ENCODE data around the gene HMG20B. TPM values are rescaled to one million over a fixed set of nuclear protein-coding genes. Genes with fewer than 3 reads are reported as not detected.
A peak's percentile ranks its signal among the peaks of the same experiment; 100 is the strongest.

HMG20B gene
- total RNA-seq, 6 experiments from 2014 or later = 73.5 to 90.1 (median 78.3) TPM

- Mint-ChIP-seq H3K4me1 (ENCODE audit: low read depth) (peaks cover 25% of the 10 kb centered on the region), H3K4me3 (peak overlapping the region; percentile 98), H3K9me3 (no peaks in the 10 kb centered on the region), H3K27me3 (ENCODE audit: insufficient read depth) (peaks cover 5% of the 10 kb centered on the region), H3K36me3 (ENCODE audit: low read depth) (peaks cover 3% of the 10 kb centered on the region; the same call in 1 of the 2 replicates), H3K27ac (peak overlapping the region; percentile 77)
- DNase-seq = no peak
- TF ChIP-seq, protein P1, sequence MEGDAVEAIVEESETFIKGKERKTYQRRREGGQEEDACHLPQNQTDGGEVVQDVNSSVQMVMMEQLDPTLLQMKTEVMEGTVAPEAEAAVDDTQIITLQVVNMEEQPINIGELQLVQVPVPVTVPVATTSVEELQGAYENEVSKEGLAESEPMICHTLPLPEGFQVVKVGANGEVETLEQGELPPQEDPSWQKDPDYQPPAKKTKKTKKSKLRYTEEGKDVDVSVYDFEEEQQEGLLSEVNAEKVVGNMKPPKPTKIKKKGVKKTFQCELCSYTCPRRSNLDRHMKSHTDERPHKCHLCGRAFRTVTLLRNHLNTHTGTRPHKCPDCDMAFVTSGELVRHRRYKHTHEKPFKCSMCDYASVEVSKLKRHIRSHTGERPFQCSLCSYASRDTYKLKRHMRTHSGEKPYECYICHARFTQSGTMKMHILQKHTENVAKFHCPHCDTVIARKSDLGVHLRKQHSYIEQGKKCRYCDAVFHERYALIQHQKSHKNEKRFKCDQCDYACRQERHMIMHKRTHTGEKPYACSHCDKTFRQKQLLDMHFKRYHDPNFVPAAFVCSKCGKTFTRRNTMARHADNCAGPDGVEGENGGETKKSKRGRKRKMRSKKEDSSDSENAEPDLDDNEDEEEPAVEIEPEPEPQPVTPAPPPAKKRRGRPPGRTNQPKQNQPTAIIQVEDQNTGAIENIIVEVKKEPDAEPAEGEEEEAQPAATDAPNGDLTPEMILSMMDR (IDR thresholded peaks at IDR 0.05) = no peak
These were observed 16.9 kb upstream of the HMG20B start for GRCh38 chr19:3555653-3556422.

DNA sequence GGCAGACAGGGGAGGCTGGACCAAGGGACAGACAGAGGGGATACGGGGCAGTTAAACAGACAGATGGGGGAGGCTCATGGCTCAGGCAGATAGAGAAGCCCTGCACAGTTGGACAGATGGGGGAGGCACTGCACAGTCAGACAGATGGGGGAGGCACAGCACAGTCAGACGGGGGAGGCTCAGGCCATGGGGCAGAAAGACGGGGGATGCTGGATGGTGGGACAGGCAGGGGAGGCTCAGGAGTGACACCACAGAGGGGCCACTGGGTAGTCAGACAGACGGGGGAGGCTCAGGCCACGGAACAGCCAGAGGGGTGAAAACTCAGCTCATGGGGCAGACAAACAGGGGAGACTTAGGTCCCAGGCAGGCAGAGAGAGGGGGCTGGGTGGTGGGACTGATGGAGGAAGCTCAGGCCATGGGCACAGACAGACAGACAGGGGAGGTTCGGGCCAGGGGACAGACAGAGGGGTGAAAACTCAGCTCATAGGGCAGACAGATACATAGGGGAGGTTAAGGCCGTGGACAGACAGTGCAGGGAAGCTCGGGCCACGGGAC, 16.2 kb upstream of the HMG20B start:
- H3K9me3 Mint-ChIP-seq = no peaks in the 10 kb centered on the region
- peak overlapping the region; percentile 77 for H3K27ac Mint-ChIP-seq
- peak overlapping the region; percentile 98 for H3K4me3 Mint-ChIP-seq
- TF ChIP-seq, protein P1 (IDR thresholded peaks at IDR 0.05) = no peak
- H3K36me3 Mint-ChIP-seq (ENCODE audit: low read depth) = peaks cover 3% of the 10 kb centered on the region; the same call in 1 of the 2 replicates
- no peak for DNase-seq
- peaks cover 1% of the 10 kb centered on the region for H3K27me3 Mint-ChIP-seq (ENCODE audit: insufficient read depth)
- H3K4me1 Mint-ChIP-seq (ENCODE audit: low read depth) = peaks cover 25% of the 10 kb centered on the region

GRCh38 chr19:3556978-3557460, 15.7 kb upstream of the HMG20B start:
- Mint-ChIP-seq H3K4me3 (peak overlapping the region; percentile 98), H3K27ac (peak overlapping the region; percentile 77), H3K36me3 (ENCODE audit: low read depth) (peaks cover 3% of the 10 kb centered on the region; the same call in 1 of the 2 replicates), H3K4me1 (ENCODE audit: low read depth) (peaks cover 25% of the 10 kb centered on the region), H3K27me3 (ENCODE audit: insufficient read depth) (peaks cover 1% of the 10 kb centered on the region; the same call in 1 of the 2 replicates), H3K9me3 (no peaks in the 10 kb centered on the region)
- TF ChIP-seq, protein P1 (IDR thresholded peaks at IDR 0.05) = peak; percentile 35; the same call in 1 of the 2 replicates
- DNase-seq = peak; percentile 29

DNA sequence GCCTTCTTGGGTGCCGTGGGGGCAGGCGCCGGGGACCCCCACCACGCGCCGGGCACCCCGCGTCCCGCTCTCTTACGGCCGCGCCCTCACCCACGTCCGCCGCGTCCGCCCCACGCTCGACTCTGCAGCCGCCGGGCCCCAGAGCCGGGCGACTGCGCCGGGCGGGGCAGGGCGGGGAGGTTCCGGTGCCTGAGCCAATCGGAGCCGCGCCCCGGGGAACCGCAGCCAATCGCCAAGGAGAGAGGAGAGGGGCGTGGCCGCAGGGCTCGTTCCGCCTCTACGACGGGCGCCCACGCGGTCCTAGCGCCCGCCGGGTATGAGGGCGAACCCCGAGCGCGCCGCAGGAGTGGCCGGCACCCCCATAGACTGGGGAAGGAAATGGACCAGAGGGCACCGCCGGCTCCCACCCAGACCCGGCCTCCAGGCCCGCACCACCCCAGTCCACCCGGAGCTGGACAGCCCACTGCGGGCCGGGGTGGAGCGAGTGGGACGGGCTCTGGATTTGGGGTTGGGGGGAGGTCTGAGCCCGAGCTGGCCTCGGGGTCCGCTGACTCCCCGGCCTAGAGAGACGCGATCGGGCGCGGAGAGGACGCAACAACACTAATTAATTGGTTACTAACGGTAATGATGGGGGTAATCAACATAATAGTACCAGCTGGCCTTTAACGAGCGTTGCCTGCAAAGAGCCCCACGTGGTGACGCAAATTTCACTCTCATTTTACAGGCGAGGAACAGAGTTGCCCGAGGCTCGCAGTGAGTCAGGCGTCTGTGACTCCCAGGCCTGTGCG, 15.1 kb upstream of the HMG20B start, which contains the start of gene MFSD12:
MFSD12 (minus strand) TSS at position 126 of the 788 bp plus-strand sequence. CDS start 183 bp downstream, outside the sequence.
- H3K9me3 Mint-ChIP-seq = no peaks in the 10 kb centered on the region
- peak; percentile 91 for DNase-seq
- TF ChIP-seq, protein P1 (IDR thresholded peaks at IDR 0.05) = no peak
- H3K4me3 Mint-ChIP-seq = peak within 1 kb of the TSS; percentile 98
- peak within 1 kb of the TSS; percentile 96 for H3K27ac Mint-ChIP-seq
- peaks cover 1% of the 10 kb centered on the region; the same call in 1 of the 2 replicates for H3K27me3 Mint-ChIP-seq (ENCODE audit: insufficient read depth)
- peaks cover 25% of the 10 kb centered on the region for H3K4me1 Mint-ChIP-seq (ENCODE audit: low read depth)
- peaks cover 3% of the 10 kb centered on the region; the same call in 1 of the 2 replicates for H3K36me3 Mint-ChIP-seq (ENCODE audit: low read depth)
